Sigmoid colon (tissue), 4 donors: Measurements from ENCODE around the gene CD80.

Experiments used
- CTCF ChIP-seq, 4 experiments: fragments of 450-650 bp in 3 of 4; fragments of 200-600 bp in 1 of 4; IDR thresholded peaks; one replicate each; pipeline ENCODE4 v1.5.1; 2016 to 2019; ENCODE audit warnings: antibody characterized with exemption in 4 of 4, mild to moderate bottlenecking in 3 of 4, moderate library complexity in 2 of 4
- EP300 ChIP-seq, 4 donors: sonication (generic); formaldehyde crosslinking; IDR thresholded peaks; one replicate each; pipeline ENCODE4 v1.6.1; 2017; ENCODE audit warnings: antibody characterized with exemption in 4 of 4
- POLR2A ChIP-seq, 2 donors: fragments of 450-650 bp; IDR thresholded peaks; one replicate each; pipeline ENCODE4 v1.6.1; 2016; ENCODE audit warnings: antibody characterized with exemption in 2 of 2, mild to moderate bottlenecking in 2 of 2, moderate library complexity in 2 of 2
- POLR2AphosphoS5 ChIP-seq, 4 donors: sonication (generic); formaldehyde crosslinking; IDR thresholded peaks; one replicate each; pipeline ENCODE4 v1.6.1; 2017; ENCODE audit warnings: antibody characterized with exemption in 4 of 4

DNA sequence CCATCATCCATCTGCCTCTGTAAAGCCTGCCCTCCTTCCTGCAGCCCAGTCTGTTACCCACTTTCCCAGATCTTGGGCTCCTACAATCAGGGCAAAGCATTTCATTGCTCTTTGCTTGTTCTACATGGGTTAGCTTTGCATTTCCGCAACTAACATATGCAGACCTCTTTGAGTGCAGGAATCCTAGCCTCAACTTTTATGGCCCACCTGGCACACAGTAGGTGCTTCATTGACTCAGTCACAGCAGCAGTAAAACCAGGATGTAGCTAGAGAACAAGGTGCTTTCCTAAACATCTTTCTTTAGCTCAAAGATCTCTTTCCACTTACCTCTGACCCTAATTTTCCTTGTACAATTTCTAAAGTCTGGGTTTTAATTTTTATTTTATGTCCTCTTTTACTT is 3.5 kb downstream of the CD80 start:
- no peak for TF ChIP-seq POLR2AphosphoS5 (IDR thresholded peaks at IDR 0.05)
- TF ChIP-seq CTCF (IDR thresholded peaks at IDR 0.05) = no peak
- TF ChIP-seq EP300 (IDR thresholded peaks at IDR 0.05) = no peak
- no peak for TF ChIP-seq POLR2A (IDR thresholded peaks at IDR 0.05)
